Hindlimb muscle (tissue), 1 donor: ENCODE results near the gene CMC2. TPM values are rescaled to one million over a fixed set of nuclear protein-coding genes. Genes with fewer than 3 reads are reported as not detected.

Experiments used
- DNase-seq: peaks from one replicate; pipeline ENCODE4 v3.0.0-alpha.2; 2013
- polyA plus RNA-seq: library from polyadenylated mRNA; unstranded; fragments of 120-200 nt; gene quantifications from one replicate; pipeline ENCODE4 v1.2.1, GENCODE V29; 2013; ENCODE audit not compliant: insufficient read length

Gene CMC2
- polyA plus RNA-seq, 1 donor, result 26.0 TPM

- no peak for DNase-seq
Measured at GRCh38 chr16:80924372-80924978, 82.2 kb downstream of the CMC2 start.

- DNase-seq, result no peak
Measured at GRCh38 chr16:80923356-80923755, 83.3 kb downstream of the CMC2 start.

Other genes starting within 250 kb of the CMC2 start
- 2.6 TPM for gene CDYL2, start 202.3 kb downstream of the CMC2 start, polyA plus RNA-seq
- 9.5 TPM for gene CENPN, start 329 bp upstream of the CMC2 start, polyA plus RNA-seq
- 28.6 TPM for gene ATMIN, start 29.0 kb upstream of the CMC2 start, polyA plus RNA-seq
- 0.56 TPM for gene C16orf46, start 70.4 kb upstream of the CMC2 start, polyA plus RNA-seq
- 54.0 TPM for gene GCSH, start 89.5 kb upstream of the CMC2 start, polyA plus RNA-seq
- not detected for gene BCO1, start 231.8 kb upstream of the CMC2 start, polyA plus RNA-seq